H9 (cell line): Measurements from ENCODE around the gene ZNF526. TPM values are rescaled to one million over a fixed set of nuclear protein-coding genes. Genes with fewer than 3 reads are reported as not detected.

Source experiments
- DNase-seq: peaks from one replicate; pipeline ENCODE4 v3.0.0-alpha.2; 2017
- H2AFZ ChIP-seq: one replicate; pipeline ENCODE4 v1.6.1; 2013; ENCODE audit warnings: mild to moderate bottlenecking, low read length, control low read depth, moderate library complexity
- H2AK5ac ChIP-seq: 2 replicates; pipeline ENCODE4 v1.6.1; 2013; ENCODE audit warnings: low read length, control low read depth, mixed read lengths; ENCODE audit not compliant: insufficient read length
- H2BK120ac ChIP-seq: one replicate; pipeline ENCODE4 v1.6.1; 2013; ENCODE audit warnings: low read depth, mild to moderate bottlenecking, low read length, control low read depth, inconsistent platforms; ENCODE audit not compliant: poor library complexity, severe bottlenecking
- H2BK12ac ChIP-seq: 2 replicates; pipeline ENCODE4 v1.6.1; 2013; ENCODE audit warnings: low read length, control low read depth, mixed read lengths, low read depth; ENCODE audit not compliant: insufficient read length
- H2BK15ac ChIP-seq: 2 replicates; pipeline ENCODE4 v1.6.1; 2013; ENCODE audit warnings: low read depth, low read length, control low read depth
- H2BK20ac ChIP-seq: one replicate; pipeline ENCODE4 v1.6.1; 2013; ENCODE audit warnings: low read depth, mild to moderate bottlenecking, low read length, control low read depth, inconsistent platforms; ENCODE audit not compliant: poor library complexity, severe bottlenecking
- H2BK5ac ChIP-seq: 2 replicates; pipeline ENCODE4 v1.6.1; 2013; ENCODE audit warnings: low read length, control low read depth, mixed read lengths; ENCODE audit not compliant: insufficient read length
- H3K14ac ChIP-seq: 2 replicates; pipeline ENCODE4 v1.6.1; 2013; ENCODE audit warnings: low read length, control low read depth; ENCODE audit not compliant: insufficient read depth
- H3K18ac ChIP-seq: 2 replicates; pipeline ENCODE4 v1.6.1; 2013; ENCODE audit warnings: low read depth, mild to moderate bottlenecking, mixed read lengths, low read length, control low read depth; ENCODE audit not compliant: insufficient read length
- H3K23ac ChIP-seq: 2 replicates; pipeline ENCODE4 v1.6.1; 2013; ENCODE audit warnings: low read length, control low read depth, mixed read lengths, low read depth; ENCODE audit not compliant: insufficient read length
- H3K23me2 ChIP-seq: 2 replicates; pipeline ENCODE4 v1.6.1; 2013; ENCODE audit warnings: low read depth, mild to moderate bottlenecking, mixed read lengths, low read length, control low read depth; ENCODE audit not compliant: insufficient read length, poor library complexity, severe bottlenecking
- H3K27ac ChIP-seq: 2 replicates; pipeline ENCODE4 v1.5.1; 2013; ENCODE audit warnings: low read length, control low read depth, mixed read lengths, low read depth; ENCODE audit not compliant: insufficient read length
- H3K27me3 ChIP-seq: 2 replicates; pipeline ENCODE4 v1.6.1; 2013; ENCODE audit warnings: low read length, control low read depth, inconsistent platforms; ENCODE audit not compliant: insufficient read depth
- H3K4ac ChIP-seq: 2 replicates; pipeline ENCODE4 v1.6.1; 2013; ENCODE audit warnings: low read depth, mild to moderate bottlenecking, control low read depth, inconsistent platforms, low read length, moderate library complexity
- H3K4me1 ChIP-seq: 2 replicates; pipeline ENCODE4 v1.6.1; 2013; ENCODE audit warnings: low read length, control low read depth, inconsistent platforms; ENCODE audit not compliant: insufficient read depth
- H3K4me2 ChIP-seq: 2 replicates; pipeline ENCODE4 v1.6.1; 2013; ENCODE audit warnings: low read length, control low read depth, mixed read lengths; ENCODE audit not compliant: insufficient read length, insufficient read depth
- H3K56ac ChIP-seq: 2 replicates; pipeline ENCODE4 v1.6.1; 2013; ENCODE audit warnings: low read depth, mild to moderate bottlenecking, mixed read lengths, low read length, control low read depth; ENCODE audit not compliant: insufficient read length
- H3K79me1 ChIP-seq: 2 replicates; pipeline ENCODE4 v1.6.1; 2013; ENCODE audit warnings: low read depth, mild to moderate bottlenecking, moderate library complexity, low read length, control low read depth, inconsistent platforms; ENCODE audit not compliant: insufficient read depth, poor library complexity, severe bottlenecking
- H3K79me2 ChIP-seq: 2 replicates; pipeline ENCODE4 v1.6.1; 2013; ENCODE audit warnings: low read length, control low read depth, inconsistent platforms; ENCODE audit not compliant: insufficient read depth
- H3K9ac ChIP-seq: 2 replicates; pipeline ENCODE4 v1.6.1; 2013; ENCODE audit warnings: low read length, control low read depth, mixed read lengths; ENCODE audit not compliant: insufficient read length; ENCODE audit errors: extremely low read depth
- H3K9me3 ChIP-seq: one replicate; pipeline ENCODE4 v1.6.1; 2013; ENCODE audit warnings: low read depth, low read length, inconsistent platforms; ENCODE audit not compliant: control insufficient read depth
- H3T11ph ChIP-seq: one replicate; pipeline ENCODE4 v1.6.1; 2013; ENCODE audit warnings: mild to moderate bottlenecking, low read length, control low read depth, inconsistent platforms
- H4K20me1 ChIP-seq: one replicate; pipeline ENCODE4 v1.6.1; 2013; ENCODE audit not compliant: control insufficient read depth, insufficient read length, insufficient read depth
- H4K5ac ChIP-seq: 2 replicates; pipeline ENCODE4 v1.6.1; 2013; ENCODE audit warnings: low read depth, mild to moderate bottlenecking, mixed read lengths, low read length, control low read depth; ENCODE audit not compliant: insufficient read length
- H4K8ac ChIP-seq: replicated peaks from 2 replicates; pipeline ENCODE4 v1.6.1; 2013; ENCODE audit warnings: low read length, control low read depth, mixed read lengths, low read depth; ENCODE audit not compliant: insufficient read length
- H4K91ac ChIP-seq: 2 replicates; pipeline ENCODE4 v1.6.1; 2013; ENCODE audit warnings: low read depth, mild to moderate bottlenecking, moderate library complexity, mixed read lengths, low read length, control low read depth; ENCODE audit not compliant: insufficient read length
- H3K27ac Mint-ChIP-seq, 3 experiments: 2 replicates in 2 of 3; 3 replicates in 1 of 3; pipeline ENCODE4 v1.8.0; 2020 to 2021; ENCODE audit warnings: mixed read lengths in 3 of 3, mild to moderate bottlenecking in 1 of 3, moderate library complexity in 1 of 3
- H3K27me3 Mint-ChIP-seq: 2 replicates; pipeline ENCODE4 v1.8.0; 2021; ENCODE audit warnings: low read depth, mild to moderate bottlenecking, moderate library complexity, mixed read lengths
- H3K36me3 Mint-ChIP-seq, 3 experiments: 2 replicates in 2 of 3; 3 replicates in 1 of 3; pipeline ENCODE4 v1.8.0; 2020 to 2021; ENCODE audit warnings: low read depth in 3 of 3, mixed read lengths in 3 of 3; ENCODE audit not compliant: insufficient read depth in 1 of 3
- H3K4me1 Mint-ChIP-seq, 2 experiments: 2 replicates each; pipeline ENCODE4 v1.8.0; 2020; ENCODE audit warnings: mixed read lengths in 2 of 2
- H3K4me3 Mint-ChIP-seq, 2 experiments: 2 replicates in 1 of 2; 3 replicates in 1 of 2; pipeline ENCODE4 v1.8.0; 2020 to 2021; ENCODE audit warnings: mild to moderate bottlenecking in 2 of 2, mixed read lengths in 2 of 2, moderate library complexity in 1 of 2
- H3K9me3 Mint-ChIP-seq, 2 experiments: 2 replicates in 1 of 2; 3 replicates in 1 of 2; pipeline ENCODE4 v1.8.0; 2020; ENCODE audit warnings: mild to moderate bottlenecking in 2 of 2, mixed read lengths in 2 of 2, moderate library complexity in 1 of 2
- CTCF ChIP-seq: fragments of 200-600 bp; sonication (generic); conservative IDR thresholded peaks from 3 replicates; pipeline ENCODE4 v1.8.0; 2021; ENCODE audit warnings: antibody characterized with exemption, mild to moderate bottlenecking
- WGBS: extraction: QIAGEN DNeasy Blood & Tissue Kit; methylation state at CpG from one replicate; pipeline ENCODE4 v1.1.7; 2013; ENCODE audit warnings: missing lambda C conversion rate, low lambda C conversion rate, mixed read lengths; ENCODE audit not compliant: insufficient read length; ENCODE audit errors: extremely low coverage; 5-methylcytosine and 5-hydroxymethylcytosine counted together
- total RNA-seq: library from RNA; stranded (reverse); gene quantifications from 2 replicates; pipeline ENCODE4 v1.2.1, GENCODE V29; 2021

The ZNF526 gene
- total RNA-seq, 1 experiment from 2014 or later: 20.5 TPM

DNA sequence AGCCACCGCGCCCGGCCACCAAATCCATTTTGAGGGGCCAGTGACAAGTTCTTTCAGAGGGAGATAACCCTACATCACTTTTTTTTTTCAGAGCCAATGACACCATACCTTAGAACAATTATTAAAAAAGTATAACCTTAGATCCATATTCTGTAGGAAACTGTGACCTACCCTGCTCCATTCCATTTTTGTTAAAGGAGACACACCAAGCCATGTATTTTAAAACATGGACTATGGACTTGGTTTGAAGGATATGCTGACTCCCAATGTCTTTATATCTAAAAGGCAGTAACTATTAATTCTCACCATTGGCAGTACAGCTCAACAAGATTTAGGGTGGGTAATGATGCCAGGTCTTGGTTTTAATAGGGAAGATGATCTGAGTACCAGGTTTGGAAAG lies 21.2 kb downstream of the ZNF526 start:
- no peak for DNase-seq
- no peaks in the 10 kb centered on the region; the same call in 1 of the 2 replicates for H3K79me2 ChIP-seq
- H2BK5ac ChIP-seq: no peak overlapping the region
- no peak overlapping the region for H3K4ac ChIP-seq
- no peak overlapping the region for H3K14ac ChIP-seq
- peaks cover 4% of the 10 kb centered on the region for H3K23me2 ChIP-seq
- no peak overlapping the region for H4K8ac ChIP-seq
- no peak overlapping the region for H2BK20ac ChIP-seq
- H4K91ac ChIP-seq: no peak overlapping the region
- no CpG with 5 or more reads among the region's 3 CpGs for WGBS
- H2AFZ ChIP-seq: no peak overlapping the region
- H3K4me2 ChIP-seq: peak overlapping the region; percentile 82
- Mint-ChIP-seq H3K27me3 (no peaks in the 10 kb centered on the region; the same call in 1 of the 2 replicates), H3K36me3 (peaks cover 12 to 26% (median 24%) of the 10 kb centered on the region in 3 experiments), H3K9me3 (no peaks in the 10 kb centered on the region), H3K4me1 (peaks cover 20 to 28% of the 10 kb centered on the region in 2 experiments), H3K4me3 (peak overlapping the region; percentile 88 to 95), H3K27ac (no peak overlapping the region)
- H2BK120ac ChIP-seq: no peak overlapping the region
- H2BK12ac ChIP-seq: no peak overlapping the region
- H4K20me1 ChIP-seq: no peaks in the 10 kb centered on the region
- no peaks in the 10 kb centered on the region for H3K4me1 ChIP-seq
- H2BK15ac ChIP-seq: no peak overlapping the region
- no peaks in the 10 kb centered on the region for H3K9me3 ChIP-seq
- H3K27me3 ChIP-seq: no peaks in the 10 kb centered on the region
- no peaks in the 10 kb centered on the region for H3K79me1 ChIP-seq
- no peak overlapping the region for H2AK5ac ChIP-seq
- TF ChIP-seq CTCF: no peak
- H3T11ph ChIP-seq: no peak overlapping the region
- H3K18ac ChIP-seq: no peak overlapping the region
- H3K23ac ChIP-seq: no peak overlapping the region
- peak overlapping the region; percentile 82 for H3K9ac ChIP-seq
- no peak overlapping the region for H3K27ac ChIP-seq
- H3K56ac ChIP-seq: no peak overlapping the region
- no peak overlapping the region for H4K5ac ChIP-seq
